Mucosa of stomach (tissue), 1 donor: Measurements from ENCODE around the gene ADAMTS1.
"Not testable (repeated sequence)": the region's sequence is repeated elsewhere in the genome, so short reads cannot be mapped to it uniquely, and the experiment has no call there.

Source experiments
- H3K27me3 ChIP-seq: one replicate; pipeline ENCODE4 v1.7.0; 2013; ENCODE audit warnings: mild to moderate bottlenecking, low read length; ENCODE audit not compliant: control insufficient read depth, insufficient read depth
- H3K36me3 ChIP-seq: one replicate; pipeline ENCODE4 v1.7.0; 2013; ENCODE audit warnings: low read length; ENCODE audit not compliant: control insufficient read depth, insufficient read depth
- H3K4me1 ChIP-seq: one replicate; pipeline ENCODE4 v1.7.0; 2013; ENCODE audit warnings: mild to moderate bottlenecking, low read length; ENCODE audit not compliant: control insufficient read depth, insufficient read depth
- H3K4me3 ChIP-seq: one replicate; pipeline ENCODE4 v1.7.0; 2013; ENCODE audit warnings: low read length
- H3K9ac ChIP-seq: one replicate; pipeline ENCODE4 v1.7.0; 2013; ENCODE audit warnings: mild to moderate bottlenecking, low read length, moderate library complexity
- H3K9me3 ChIP-seq: one replicate; pipeline ENCODE4 v1.7.0; 2013; ENCODE audit warnings: mild to moderate bottlenecking, low read length, moderate library complexity; ENCODE audit not compliant: control insufficient read depth
- donor health status: Pancreatic carcinoma.

ADAMTS1 gene

GRCh38 chr21:26845066-26845758 lies at the start of gene ADAMTS1:
ADAMTS1 (minus strand) TSS chr21:26845409; CDS start chr21:26844954, 455 bp downstream.
- Histone ChIP-seq H3K36me3 (no peaks in the 10 kb centered on the region), H3K4me1 (peaks cover 25% of the 10 kb centered on the region), H3K9ac (peak within 1 kb of the TSS; percentile 79), H3K27me3 (peaks cover 45% of the 10 kb centered on the region), H3K9me3 (peaks cover 4% of the 10 kb centered on the region), H3K4me3 (peak within 1 kb of the TSS; percentile 53)

DNA sequence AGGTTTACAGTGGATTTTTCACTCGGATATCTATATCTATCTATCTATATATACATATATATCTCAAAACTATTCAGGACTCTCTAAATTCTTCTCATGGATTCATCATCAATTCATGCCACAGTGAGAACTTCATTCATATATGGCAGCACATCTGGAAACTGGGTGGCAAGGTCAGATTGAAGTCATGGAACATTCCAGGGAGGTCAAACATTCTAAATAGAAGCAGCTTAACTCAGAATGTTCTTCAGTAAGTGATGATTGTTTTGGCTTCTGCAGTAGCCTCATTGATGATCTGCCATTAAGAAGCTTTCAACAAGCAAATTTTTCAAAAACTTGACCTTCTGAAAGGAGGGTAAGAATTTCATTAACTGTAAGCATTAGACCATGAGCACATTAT lies 46.9 kb upstream of the ADAMTS1 start:
- Histone ChIP-seq H3K36me3 (no peaks in the 10 kb centered on the region), H3K9ac (no peak overlapping the region), H3K4me1 (no peaks in the 10 kb centered on the region), H3K4me3 (no peak overlapping the region), H3K9me3 (no peaks in the 10 kb centered on the region), H3K27me3 (no peaks in the 10 kb centered on the region)

DNA sequence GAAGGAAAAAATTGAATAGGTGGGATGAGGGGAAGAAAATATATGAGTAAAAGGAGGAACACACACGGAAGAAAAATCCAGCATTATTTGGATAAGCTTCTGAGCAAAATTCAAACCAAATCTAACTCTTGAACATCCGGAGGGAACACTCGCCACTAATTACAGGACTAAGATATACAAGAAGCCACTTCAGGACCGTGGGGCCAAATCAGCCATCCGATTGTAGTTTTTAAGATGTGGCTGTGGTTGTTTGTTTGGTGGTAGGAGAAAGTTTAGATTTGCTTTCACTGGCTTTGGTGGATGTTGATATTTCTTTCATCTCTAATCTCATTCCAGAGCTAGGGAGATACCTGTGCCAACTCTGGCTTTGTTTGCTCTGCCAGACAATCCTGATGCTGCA lies 43.7 kb upstream of the ADAMTS1 start:
- Histone ChIP-seq H3K9me3 (no peaks in the 10 kb centered on the region), H3K36me3 (no peaks in the 10 kb centered on the region), H3K4me1 (no peaks in the 10 kb centered on the region), H3K4me3 (no peak overlapping the region), H3K9ac (no peak overlapping the region), H3K27me3 (no peaks in the 10 kb centered on the region)

GRCh38 chr21:26888256-26888655 lies 43.0 kb upstream of the ADAMTS1 start:
- no peaks in the 10 kb centered on the region for H3K4me1 ChIP-seq
- H3K9ac ChIP-seq, result no peak overlapping the region
- H3K27me3 ChIP-seq, result no peaks in the 10 kb centered on the region
- H3K9me3 ChIP-seq, result no peaks in the 10 kb centered on the region
- no peak overlapping the region for H3K4me3 ChIP-seq
- no peaks in the 10 kb centered on the region for H3K36me3 ChIP-seq

GRCh38 chr21:26887251-26887650 lies 42.0 kb upstream of the ADAMTS1 start:
- no peaks in the 10 kb centered on the region for H3K36me3 ChIP-seq
- no peak overlapping the region for H3K9ac ChIP-seq

GRCh38 chr21:26884436-26884835 lies 39.2 kb upstream of the ADAMTS1 start:
- Histone ChIP-seq H3K27me3 (no peaks in the 10 kb centered on the region), H3K4me3 (no peak overlapping the region), H3K4me1 (no peaks in the 10 kb centered on the region), H3K9me3 (no peaks in the 10 kb centered on the region), H3K9ac (no peak overlapping the region), H3K36me3 (no peaks in the 10 kb centered on the region)

More at GRCh38 chr21:26887251-26887650, 42.0 kb upstream of the ADAMTS1 start:
- Histone ChIP-seq H3K4me1 (no peaks in the 10 kb centered on the region), H3K4me3 (no peak overlapping the region), H3K9me3 (no peaks in the 10 kb centered on the region), H3K27me3 (no peaks in the 10 kb centered on the region)

DNA sequence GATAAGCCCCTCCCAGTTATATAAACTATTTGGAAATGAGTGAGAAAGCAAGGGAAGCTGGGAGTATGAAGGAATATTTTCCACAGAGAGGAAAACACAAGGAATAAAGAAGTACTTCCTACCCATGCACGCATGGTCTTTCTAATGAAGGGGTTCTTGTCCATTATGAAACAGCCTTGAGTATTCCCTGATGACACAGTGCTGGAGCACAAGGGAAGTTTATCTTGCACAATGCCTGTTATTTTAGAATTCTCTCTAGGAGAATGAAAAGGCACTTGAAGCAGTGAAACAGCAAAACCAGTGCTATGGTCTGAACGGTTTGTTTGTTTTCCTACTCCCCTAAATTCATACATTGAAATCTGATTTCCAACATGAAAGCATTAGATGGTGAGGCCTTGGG lies 38.6 kb upstream of the ADAMTS1 start:
- H3K27me3 ChIP-seq, result no peaks in the 10 kb centered on the region
- no peak overlapping the region for H3K9ac ChIP-seq

GRCh38 chr21:26881504-26882228 lies 36.5 kb upstream of the ADAMTS1 start:
- Histone ChIP-seq H3K9me3 (no peaks in the 10 kb centered on the region), H3K4me3 (no peak overlapping the region), H3K4me1 (no peaks in the 10 kb centered on the region), H3K9ac (no peak overlapping the region), H3K27me3 (no peaks in the 10 kb centered on the region), H3K36me3 (no peaks in the 10 kb centered on the region)

More for the DNA sequence above, 38.6 kb upstream of the ADAMTS1 start:
- Histone ChIP-seq H3K4me3 (no peak overlapping the region), H3K4me1 (no peaks in the 10 kb centered on the region), H3K36me3 (no peaks in the 10 kb centered on the region), H3K9me3 (no peaks in the 10 kb centered on the region)

DNA sequence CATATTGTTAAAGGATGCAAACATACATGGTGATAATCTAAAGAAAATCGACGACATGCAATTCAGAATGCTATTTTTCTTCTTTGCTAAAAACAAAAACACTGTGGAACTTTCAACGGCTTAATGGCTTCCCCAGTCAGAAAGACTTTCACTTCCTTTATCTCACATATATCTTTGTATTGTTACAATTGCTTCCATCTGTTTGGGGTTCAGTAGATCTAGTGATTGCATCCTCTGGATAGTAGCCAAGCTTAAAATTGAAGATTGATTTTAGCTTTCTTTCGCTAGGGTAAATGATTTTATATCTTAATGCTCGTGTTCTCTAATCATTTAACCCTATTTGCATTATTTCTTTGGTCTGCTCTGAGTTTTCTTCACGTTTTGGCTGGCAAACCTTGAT lies 31.8 kb upstream of the ADAMTS1 start:
- no peak overlapping the region for H3K9ac ChIP-seq
- H3K9me3 ChIP-seq, result no peaks in the 10 kb centered on the region

GRCh38 chr21:26874347-26874746 lies 29.1 kb upstream of the ADAMTS1 start:
- Histone ChIP-seq H3K4me1 (no peaks in the 10 kb centered on the region), H3K27me3 (no peaks in the 10 kb centered on the region), H3K9me3 (no peaks in the 10 kb centered on the region), H3K36me3 (no peaks in the 10 kb centered on the region), H3K9ac (no peak overlapping the region), H3K4me3 (no peak overlapping the region)

More for the DNA sequence above, 31.8 kb upstream of the ADAMTS1 start:
- H3K4me3 ChIP-seq, result no peak overlapping the region
- no peaks in the 10 kb centered on the region for H3K4me1 ChIP-seq
- H3K27me3 ChIP-seq, result no peaks in the 10 kb centered on the region
- no peaks in the 10 kb centered on the region for H3K36me3 ChIP-seq

GRCh38 chr21:26865857-26866256 lies 20.6 kb upstream of the ADAMTS1 start:
- H3K9me3 ChIP-seq, result no peaks in the 10 kb centered on the region
- no peak overlapping the region for H3K9ac ChIP-seq
- H3K4me3 ChIP-seq, result no peak overlapping the region
- H3K36me3 ChIP-seq, result no peaks in the 10 kb centered on the region
- no peaks in the 10 kb centered on the region for H3K4me1 ChIP-seq
- H3K27me3 ChIP-seq, result no peaks in the 10 kb centered on the region

DNA sequence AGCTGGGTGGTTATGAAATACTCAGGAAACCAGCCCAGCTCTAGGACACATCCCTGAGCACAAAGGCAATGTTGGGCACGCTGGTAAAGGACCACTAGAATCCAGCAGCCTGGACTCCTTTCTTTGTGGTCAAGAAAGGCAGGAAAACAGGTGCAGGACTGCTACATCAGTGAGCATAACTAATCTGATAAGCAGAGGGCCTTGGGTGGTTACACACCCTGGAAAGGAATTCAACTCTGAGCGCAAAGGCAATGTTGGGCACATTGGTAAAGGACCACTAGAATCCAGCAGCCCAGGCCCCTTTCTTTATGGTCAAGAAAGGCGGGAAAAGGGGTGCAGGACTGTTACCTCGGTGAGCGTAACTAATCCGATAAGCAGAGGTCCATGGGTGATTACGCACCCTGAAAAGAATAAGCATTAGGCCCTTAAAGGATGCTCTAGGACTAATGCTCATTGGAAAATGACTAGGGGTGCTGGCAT lies 11.7 kb upstream of the ADAMTS1 start:
- not testable (repeated sequence) for H3K36me3 ChIP-seq, H3K4me1 ChIP-seq, H3K4me3 ChIP-seq, H3K9me3 ChIP-seq, H3K27me3 ChIP-seq, H3K9ac ChIP-seq
